ENCODE data around the gene PLEKHM3. TPM values are rescaled to one million over a fixed set of nuclear protein-coding genes. Genes with fewer than 3 reads are reported as not detected.

The PLEKHM3 gene
- polyA plus RNA-seq, 1 experiment: 5.8 TPM

DNA sequence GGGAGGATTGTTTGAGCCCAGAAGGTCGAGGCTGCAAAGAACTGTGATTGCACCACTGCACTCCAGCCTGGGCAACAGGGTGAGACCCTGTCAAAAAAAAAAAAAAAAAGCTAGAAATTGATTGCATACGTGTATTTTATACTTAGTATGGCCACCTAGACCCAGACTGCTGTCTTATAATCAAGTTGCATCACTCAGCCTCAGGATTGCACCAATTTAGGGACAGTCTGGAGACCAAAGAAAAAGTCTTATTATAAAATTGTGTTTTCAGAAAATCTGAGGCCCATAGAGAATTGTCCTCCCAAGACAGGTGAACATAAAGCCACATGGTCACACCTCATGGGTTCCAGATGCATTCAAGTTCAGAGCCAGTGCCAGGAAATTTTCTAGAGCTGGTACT lies 17.1 kb upstream of the PLEKHM3 start:
- ChIA-PET CTCF (interaction anchor here (0.5 to 5.0 kb wide), 5 partner anchors 13 to 316 kb away, joined by 3 to 136 read pairs (median 4); no protein-coding TSS in a partner anchor), POLR2A (no interaction called here)
- Histone ChIP-seq H3K36me3 (ENCODE audit: control insufficient read depth, insufficient read depth, low read length) (no peaks in the 10 kb centered on the region), H3K27me3 (ENCODE audit: control insufficient read depth, insufficient read depth, low read length) (no peaks in the 10 kb centered on the region), H3K4me3 (ENCODE audit: low read depth, low read length) (no peak overlapping the region)
- DNase-seq (ENCODE audit: low read depth): no peak
- TF ChIP-seq, protein P1, sequence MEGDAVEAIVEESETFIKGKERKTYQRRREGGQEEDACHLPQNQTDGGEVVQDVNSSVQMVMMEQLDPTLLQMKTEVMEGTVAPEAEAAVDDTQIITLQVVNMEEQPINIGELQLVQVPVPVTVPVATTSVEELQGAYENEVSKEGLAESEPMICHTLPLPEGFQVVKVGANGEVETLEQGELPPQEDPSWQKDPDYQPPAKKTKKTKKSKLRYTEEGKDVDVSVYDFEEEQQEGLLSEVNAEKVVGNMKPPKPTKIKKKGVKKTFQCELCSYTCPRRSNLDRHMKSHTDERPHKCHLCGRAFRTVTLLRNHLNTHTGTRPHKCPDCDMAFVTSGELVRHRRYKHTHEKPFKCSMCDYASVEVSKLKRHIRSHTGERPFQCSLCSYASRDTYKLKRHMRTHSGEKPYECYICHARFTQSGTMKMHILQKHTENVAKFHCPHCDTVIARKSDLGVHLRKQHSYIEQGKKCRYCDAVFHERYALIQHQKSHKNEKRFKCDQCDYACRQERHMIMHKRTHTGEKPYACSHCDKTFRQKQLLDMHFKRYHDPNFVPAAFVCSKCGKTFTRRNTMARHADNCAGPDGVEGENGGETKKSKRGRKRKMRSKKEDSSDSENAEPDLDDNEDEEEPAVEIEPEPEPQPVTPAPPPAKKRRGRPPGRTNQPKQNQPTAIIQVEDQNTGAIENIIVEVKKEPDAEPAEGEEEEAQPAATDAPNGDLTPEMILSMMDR (IDR thresholded peaks at IDR 0.05; ENCODE audit: insufficient read depth, low read depth, low read length): no peak

GRCh38 chr2:208042041-208042440 lies 16.7 kb upstream of the PLEKHM3 start:
- DNase-seq (ENCODE audit: low read depth): no peak
- TF ChIP-seq, protein P1 (IDR thresholded peaks at IDR 0.05; ENCODE audit: insufficient read depth, low read depth, low read length): no peak
- ChIA-PET POLR2A (no interaction called here), CTCF (interaction anchor here (0.5 to 5.0 kb wide), 6 partner anchors 13 to 315 kb away, joined by 3 to 136 read pairs (median 8); partner anchors contain the start of gene PLEKHM3)
- no peaks in the 10 kb centered on the region for H3K36me3 ChIP-seq (ENCODE audit: control insufficient read depth, insufficient read depth, low read length)
- H3K4me3 ChIP-seq (ENCODE audit: low read depth, low read length): no peak overlapping the region
- no peaks in the 10 kb centered on the region for H3K27me3 ChIP-seq (ENCODE audit: control insufficient read depth, insufficient read depth, low read length)

DNA sequence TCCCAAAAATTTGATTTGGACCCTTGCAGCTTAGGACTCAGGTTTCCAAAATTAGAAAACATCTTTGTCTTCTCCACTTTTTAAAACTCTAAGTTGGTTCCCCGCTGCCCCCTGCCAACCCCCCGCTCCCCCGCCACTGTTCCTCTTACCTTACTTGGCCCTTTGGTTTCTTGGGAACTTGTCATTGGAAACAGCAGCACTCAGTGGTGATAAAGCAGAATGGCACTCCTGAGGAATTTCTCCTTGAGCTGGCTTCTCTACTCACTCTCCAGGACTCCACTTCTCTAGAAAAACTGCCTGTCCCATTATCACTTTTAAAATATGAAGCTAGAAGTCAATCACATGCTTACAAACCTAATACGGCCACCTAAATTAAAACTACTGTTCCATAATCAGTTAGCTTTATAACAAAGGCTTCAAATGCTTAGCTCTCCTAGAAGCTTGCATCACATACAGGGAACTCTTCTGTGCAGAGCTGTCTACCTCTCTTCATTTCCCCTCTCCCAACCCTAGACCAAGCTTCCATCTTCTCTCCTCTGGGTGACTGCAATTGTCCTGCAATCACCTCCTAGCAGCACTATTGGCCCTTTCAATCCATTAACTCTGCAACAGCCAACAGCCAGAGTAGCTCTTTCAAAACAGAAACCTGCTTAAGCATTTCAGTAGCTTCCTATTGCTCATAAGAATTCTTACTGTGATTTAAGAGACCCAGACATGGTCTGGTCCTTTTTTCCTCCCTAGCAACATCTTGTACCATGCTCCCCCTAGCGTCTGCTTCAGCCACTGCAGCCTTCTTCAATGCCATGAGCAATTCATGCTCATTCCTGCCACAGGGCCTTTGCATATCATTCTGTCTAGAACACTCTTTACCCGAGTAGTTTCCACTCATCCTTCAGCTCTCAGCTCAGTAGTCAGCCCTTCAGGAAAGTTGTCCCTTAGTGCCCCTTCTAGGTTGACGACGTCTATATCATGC lies 15.2 kb upstream of the PLEKHM3 start:
- ChIA-PET CTCF (interaction anchor here (0.6 to 5.0 kb wide), 44 partner anchors 8 to 415 kb away, joined by 3 to 136 read pairs (median 4); partner anchors contain the start of genes FZD5, METTL21A and PLEKHM3), POLR2A (interaction anchor here (0.6 to 1.0 kb wide), 2 partner anchors 46 to 272 kb away, joined by 3 to 5 read pairs; no protein-coding TSS in a partner anchor)
- no peak for DNase-seq (ENCODE audit: low read depth)
- TF ChIP-seq, protein P1 (IDR thresholded peaks at IDR 0.05; ENCODE audit: insufficient read depth, low read depth, low read length): peak; percentile 82
- H3K36me3 ChIP-seq (ENCODE audit: control insufficient read depth, insufficient read depth, low read length): no peaks in the 10 kb centered on the region
- no peak overlapping the region for H3K4me3 ChIP-seq (ENCODE audit: low read depth, low read length)
- no peaks in the 10 kb centered on the region for H3K27me3 ChIP-seq (ENCODE audit: control insufficient read depth, insufficient read depth, low read length)

- ChIA-PET CTCF (interaction anchor here (0.6 to 5.0 kb wide), 22 partner anchors 8 to 321 kb away, joined by 3 to 136 read pairs (median 7); partner anchors contain the start of genes FZD5 and PLEKHM3), POLR2A (interaction anchor here (0.6 to 1.0 kb wide), 2 partner anchors 45 to 271 kb away, joined by 3 to 5 read pairs; no protein-coding TSS in a partner anchor)
- no peak overlapping the region for H3K4me3 ChIP-seq (ENCODE audit: low read depth, low read length)
- no peaks in the 10 kb centered on the region for H3K27me3 ChIP-seq (ENCODE audit: control insufficient read depth, insufficient read depth, low read length)
- TF ChIP-seq, protein P1 (IDR thresholded peaks at IDR 0.05; ENCODE audit: insufficient read depth, low read depth, low read length): no peak
- no peaks in the 10 kb centered on the region for H3K36me3 ChIP-seq (ENCODE audit: control insufficient read depth, insufficient read depth, low read length)
- DNase-seq (ENCODE audit: low read depth): no peak
These were observed 14.2 kb upstream of the PLEKHM3 start for GRCh38 chr2:208039376-208040110.
